Measurements from ENCODE around the gene LARGE1.

Gene LARGE1

GRCh38 chr22:33648478-33648877 is 271.8 kb downstream of the LARGE1 start:
- DNase-seq, result no peak

- no peak for DNase-seq
Measured at GRCh38 chr22:33640900-33641299, 279.4 kb downstream of the LARGE1 start.

- no peak for DNase-seq
Measured at GRCh38 chr22:33639588-33640254, 280.6 kb downstream of the LARGE1 start.

- DNase-seq, result no peak
Measured at GRCh38 chr22:33635766-33636165, 284.5 kb downstream of the LARGE1 start.

GRCh38 chr22:33631777-33632176 is 288.5 kb downstream of the LARGE1 start:
- no peak for DNase-seq

DNA sequence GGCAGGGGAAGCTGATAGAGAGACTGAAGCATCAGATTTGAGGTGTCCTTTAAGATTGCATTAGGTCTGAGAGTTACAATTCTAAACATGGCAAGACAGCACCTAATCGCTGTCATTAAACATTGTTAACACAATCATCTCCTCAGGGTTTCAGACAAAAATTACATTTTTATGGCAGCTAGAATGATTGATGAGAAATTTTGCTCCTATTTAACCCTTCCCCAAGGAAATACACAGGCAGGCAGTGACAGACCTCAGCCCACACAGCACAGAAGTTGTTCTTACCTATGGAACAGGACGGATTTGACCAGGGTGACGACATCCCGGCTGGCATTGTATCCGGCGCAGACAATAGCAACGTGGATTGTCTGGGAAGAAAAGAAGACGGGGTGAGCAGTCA is 294.3 kb downstream of the LARGE1 start:
- DNase-seq, result no peak

- DNase-seq, result no peak
Measured at GRCh38 chr22:33620085-33620484, 300.2 kb downstream of the LARGE1 start.

DNA sequence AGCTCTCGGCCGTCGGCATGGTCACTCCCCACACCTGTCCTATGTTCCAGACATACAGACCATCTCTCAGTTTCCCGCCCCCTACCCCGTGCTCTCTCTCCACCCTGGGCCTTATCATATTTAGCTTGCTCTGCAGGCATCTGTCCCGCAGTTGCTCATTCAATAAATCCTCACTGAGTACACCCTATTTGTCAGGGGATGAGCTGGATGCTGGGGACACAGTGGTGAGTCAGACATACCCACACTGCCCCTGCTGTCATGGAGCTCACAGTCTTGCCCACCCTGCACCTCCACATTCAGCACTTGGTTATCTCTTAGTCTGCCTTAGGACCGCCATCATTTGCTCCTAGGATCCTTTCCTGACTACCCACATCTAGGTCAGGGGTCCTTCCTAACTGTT is 313.8 kb downstream of the LARGE1 start:
- DNase-seq, result no peak

GRCh38 chr22:33605666-33606065 is 314.6 kb downstream of the LARGE1 start:
- no peak for DNase-seq

DNA sequence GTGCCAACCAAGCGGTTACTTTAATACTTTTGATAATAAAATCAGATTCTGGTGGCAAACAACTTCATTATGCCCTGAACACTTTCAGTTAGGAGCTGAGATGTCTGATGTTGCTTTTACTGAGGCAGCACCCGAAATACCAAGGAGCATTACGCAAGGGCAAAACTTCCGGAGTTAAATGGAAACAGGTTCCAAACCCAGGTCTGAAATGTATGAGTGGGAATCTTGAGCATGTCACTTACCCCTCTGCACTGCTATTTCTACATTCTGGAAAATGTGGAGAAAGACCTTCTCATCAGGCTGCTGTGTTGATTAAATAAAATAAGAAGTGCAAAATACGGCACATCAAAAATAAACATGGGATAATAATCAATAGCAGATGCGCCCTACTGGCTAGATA is 315.1 kb downstream of the LARGE1 start:
- no peak for DNase-seq

GRCh38 chr22:33601062-33601461 is 319.2 kb downstream of the LARGE1 start:
- DNase-seq, result no peak

GRCh38 chr22:33600595-33600994 is 319.7 kb downstream of the LARGE1 start:
- no peak for DNase-seq

GRCh38 chr22:33600113-33600512 is 320.2 kb downstream of the LARGE1 start:
- no peak for DNase-seq

GRCh38 chr22:33599596-33599995 is 320.7 kb downstream of the LARGE1 start:
- DNase-seq, result no peak

GRCh38 chr22:33598821-33599220 is 321.5 kb downstream of the LARGE1 start:
- no peak for DNase-seq

DNA sequence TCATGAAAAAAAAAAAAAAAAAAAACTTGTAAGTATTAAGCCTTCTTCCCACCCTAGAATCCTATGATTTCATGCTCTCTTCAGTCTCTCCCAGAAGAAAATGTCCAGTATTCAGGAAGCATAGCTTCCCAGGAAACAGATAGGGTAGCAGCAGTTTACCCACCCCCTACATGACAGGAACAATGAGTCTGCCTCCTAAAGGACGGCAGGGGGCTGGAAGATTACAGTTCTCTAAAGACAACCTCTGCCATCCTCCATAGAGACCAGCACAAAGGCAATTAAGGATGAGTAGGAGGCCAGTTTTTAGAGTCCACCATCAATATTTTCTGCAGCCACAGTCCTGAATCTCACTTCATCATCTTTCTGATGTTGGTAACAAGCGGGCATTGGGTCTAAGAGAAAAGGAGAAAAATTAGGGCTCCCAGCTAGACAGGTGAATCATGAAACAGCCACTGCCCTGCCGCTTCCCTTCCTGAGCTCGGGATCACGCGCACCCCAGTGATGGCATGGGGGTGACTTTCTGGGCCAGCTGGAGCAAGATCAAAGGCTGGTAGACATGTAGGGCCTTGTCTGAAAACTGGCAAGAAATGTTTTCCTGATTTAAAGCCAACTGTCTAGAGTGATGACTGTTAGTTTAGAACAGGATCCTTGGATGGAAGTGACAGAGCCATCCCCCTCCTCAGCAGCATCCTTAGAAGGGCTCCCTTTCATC is 322.8 kb downstream of the LARGE1 start:
- no peak for DNase-seq

DNA sequence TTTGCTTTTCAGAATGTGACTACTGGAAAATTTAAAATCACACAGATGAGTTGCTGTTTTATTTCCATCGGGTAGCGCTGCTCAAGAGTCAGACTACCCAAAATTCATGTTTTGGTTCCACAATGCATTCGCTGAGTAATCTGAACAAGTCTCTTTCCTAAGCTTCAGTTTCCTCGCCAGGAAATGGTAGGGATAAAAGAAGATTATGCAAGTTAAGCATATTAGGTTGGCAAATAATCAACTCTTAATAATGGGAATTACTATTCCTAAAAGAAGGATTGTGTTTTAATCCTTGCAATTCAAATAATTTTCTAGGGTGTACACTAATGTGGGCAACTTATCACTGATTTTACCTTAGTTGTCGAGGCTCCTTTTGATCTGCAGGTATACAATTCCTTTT is 326.5 kb downstream of the LARGE1 start:
- no peak for DNase-seq

DNA sequence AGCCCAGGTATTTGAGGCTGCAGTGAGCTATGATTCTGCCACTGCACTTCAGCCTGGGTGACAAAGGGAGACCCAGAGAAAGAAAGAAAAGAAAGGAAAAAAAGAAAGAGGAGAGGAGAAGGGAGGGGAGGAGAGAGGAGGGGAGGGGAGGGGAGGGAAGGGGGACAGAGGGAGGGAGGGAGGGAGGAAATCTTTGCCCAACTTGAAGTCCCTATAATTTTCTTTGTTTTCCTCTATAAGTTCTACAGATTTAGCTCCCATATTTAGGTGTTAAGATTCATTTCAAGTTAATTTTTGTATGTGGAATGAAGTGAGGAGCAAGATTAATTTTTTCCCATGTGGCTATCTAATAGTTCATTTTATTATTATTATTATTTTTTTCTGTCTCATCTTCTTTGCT is 328.3 kb downstream of the LARGE1 start:
- DNase-seq, result no peak

DNA sequence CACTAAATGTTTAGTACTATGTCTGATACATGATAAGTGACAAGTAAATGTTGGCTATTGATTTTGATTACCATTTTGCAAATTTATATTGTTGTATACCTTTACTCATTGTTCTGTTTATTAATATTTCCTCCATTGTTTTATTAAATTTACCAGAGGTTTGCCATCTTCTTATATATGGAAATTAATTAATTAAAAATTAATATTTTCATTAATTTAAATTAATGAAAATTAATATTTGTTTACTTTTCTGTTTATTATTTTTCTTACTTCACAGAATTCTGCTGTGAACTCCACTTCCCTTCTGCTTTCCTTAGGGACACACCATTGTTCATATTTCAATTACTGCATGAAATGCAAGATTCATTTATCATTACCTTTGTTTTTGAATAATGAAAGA is 331.0 kb downstream of the LARGE1 start:
- DNase-seq, result no peak

DNA sequence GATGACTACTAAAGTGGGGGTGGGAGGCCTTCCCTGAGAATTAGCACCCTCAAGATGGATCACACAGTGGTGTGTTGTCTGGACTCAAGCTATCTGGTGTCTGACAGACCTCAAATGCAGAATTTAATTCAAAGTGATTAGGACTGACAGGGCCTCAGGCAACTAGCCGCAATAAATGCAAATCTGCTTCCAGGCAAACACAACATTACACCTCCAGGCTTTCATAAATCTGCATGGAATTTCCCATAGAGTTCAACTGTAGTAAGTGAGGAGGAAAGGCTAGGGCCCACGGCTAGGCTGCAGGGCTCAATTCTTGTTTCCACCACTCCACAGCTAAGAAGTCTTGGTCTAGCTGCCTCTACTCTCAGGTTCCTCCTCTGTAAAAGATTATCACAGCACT is 331.4 kb downstream of the LARGE1 start:
- DNase-seq, result no peak

DNA sequence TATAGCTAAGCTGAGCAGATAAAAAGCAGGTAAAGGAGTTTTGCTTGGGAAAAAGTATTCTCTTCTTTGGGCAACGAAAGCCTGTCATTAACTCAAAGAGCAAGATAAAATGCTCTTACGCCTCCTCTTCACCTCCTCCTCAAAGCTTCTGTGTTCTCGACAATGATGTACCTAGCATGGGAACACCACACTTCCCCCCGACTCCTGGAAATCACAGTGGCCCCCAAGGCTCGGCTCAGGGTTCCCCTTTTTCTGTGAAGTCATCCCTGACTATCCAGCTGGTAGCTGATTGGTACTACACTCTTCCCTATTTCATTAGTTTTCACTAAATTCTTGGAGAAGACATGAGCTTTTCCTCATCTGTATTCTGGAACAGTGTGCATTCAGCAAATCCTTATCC is 336.1 kb downstream of the LARGE1 start:
- DNase-seq, result no peak

- no peak for DNase-seq
Measured at GRCh38 chr22:33582822-33583400, 337.4 kb downstream of the LARGE1 start.

- DNase-seq, result no peak
Measured at GRCh38 chr22:33580310-33580709, 340.0 kb downstream of the LARGE1 start.

- DNase-seq, result no peak
Measured at GRCh38 chr22:33579448-33580093, 340.7 kb downstream of the LARGE1 start.

Measured in stimulated activated naive CD4-positive, alpha-beta T cell treated with Interleukin-2 at 50 U/mL for 16 hours (primary cell).